T-helper 22 cell (primary cell): Measurements from ENCODE around the gene ERRFI1.
"Not testable (repeated sequence)": the region's sequence is repeated elsewhere in the genome, so short reads cannot be mapped to it uniquely, and the experiment has no call there.

Experiments used
- DNase-seq: peaks from one replicate; pipeline ENCODE4 v3.0.0-alpha.2; 2020; ENCODE audit warnings: low read depth

Gene ERRFI1

DNA sequence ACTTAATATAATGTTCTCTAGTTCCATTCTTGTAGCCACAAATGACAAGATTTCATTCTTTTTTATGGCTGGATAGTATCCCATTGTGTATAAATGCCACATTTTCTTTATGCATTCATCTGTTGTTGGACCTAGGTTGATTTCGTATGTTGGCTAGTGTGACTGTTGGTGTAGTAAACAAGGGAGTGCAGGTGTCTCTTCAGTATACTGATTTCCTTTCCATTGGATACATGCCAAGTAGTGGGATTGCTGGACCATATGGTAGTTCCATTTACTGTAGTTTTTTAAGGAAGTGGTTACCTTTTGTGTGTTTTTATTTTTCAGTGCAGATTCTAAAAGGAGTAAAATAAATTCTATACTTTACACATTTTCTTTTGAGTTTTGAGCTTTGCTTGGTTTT, 58.9 kb downstream of the ERRFI1 start:
- DNase-seq: no peak

DNA sequence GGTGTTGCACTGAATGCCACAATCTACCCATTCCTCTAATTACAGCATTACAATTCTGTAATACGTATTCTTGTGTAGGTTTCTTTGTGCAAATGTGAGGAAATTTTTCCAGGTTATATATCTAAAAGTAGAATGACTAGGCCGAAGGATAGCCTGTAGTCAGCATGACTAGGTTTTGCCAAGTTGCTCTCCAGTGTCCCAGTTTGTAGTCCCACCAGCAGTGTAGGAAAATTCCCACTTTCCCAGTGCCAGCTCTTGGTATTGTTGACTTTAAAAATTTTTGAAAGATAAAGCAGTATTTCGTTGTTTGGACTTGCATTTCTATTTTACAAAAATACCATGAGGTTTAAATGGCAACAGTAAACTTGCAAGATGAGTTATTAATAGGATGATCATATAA, 61.6 kb downstream of the ERRFI1 start:
- no peak for DNase-seq

DNA sequence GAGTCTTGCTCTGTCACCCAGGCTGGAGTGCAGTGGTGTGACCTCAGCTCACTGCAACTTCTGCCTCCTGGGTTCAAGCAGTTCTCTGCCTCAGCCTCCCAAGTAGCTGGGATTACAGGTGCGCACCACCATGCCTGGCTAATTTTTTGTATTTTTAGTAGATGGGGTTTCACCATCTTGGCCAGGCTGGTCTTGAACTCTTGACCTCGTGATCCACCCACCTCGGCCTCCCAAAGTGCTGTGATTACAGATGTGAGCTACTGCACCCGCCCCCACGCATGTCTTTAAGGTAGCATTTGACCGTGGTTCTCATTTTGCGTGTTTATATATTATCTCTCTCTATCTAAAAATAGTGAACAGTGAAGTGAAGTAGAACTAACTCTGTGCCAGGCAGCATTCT, 62.3 kb downstream of the ERRFI1 start:
- not testable (repeated sequence) for DNase-seq

DNA sequence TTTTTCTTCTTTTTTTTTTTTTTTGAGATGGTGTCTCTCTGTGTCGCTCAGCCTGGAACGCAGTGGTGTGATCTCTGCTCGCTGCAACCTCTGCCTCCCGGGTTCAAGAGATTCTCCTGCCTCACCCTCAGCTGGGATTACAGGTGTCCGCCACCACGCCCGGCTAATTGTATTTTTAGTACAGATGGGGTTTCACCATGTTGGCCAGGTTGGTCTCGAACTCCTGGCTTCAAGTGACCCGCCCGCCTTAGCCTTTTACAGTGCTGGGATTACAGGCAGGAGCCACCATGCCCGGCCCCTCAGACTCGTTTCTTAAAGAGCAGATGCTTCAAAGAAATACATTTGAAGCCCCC, 62.8 kb downstream of the ERRFI1 start:
- not testable (repeated sequence) for DNase-seq

DNA sequence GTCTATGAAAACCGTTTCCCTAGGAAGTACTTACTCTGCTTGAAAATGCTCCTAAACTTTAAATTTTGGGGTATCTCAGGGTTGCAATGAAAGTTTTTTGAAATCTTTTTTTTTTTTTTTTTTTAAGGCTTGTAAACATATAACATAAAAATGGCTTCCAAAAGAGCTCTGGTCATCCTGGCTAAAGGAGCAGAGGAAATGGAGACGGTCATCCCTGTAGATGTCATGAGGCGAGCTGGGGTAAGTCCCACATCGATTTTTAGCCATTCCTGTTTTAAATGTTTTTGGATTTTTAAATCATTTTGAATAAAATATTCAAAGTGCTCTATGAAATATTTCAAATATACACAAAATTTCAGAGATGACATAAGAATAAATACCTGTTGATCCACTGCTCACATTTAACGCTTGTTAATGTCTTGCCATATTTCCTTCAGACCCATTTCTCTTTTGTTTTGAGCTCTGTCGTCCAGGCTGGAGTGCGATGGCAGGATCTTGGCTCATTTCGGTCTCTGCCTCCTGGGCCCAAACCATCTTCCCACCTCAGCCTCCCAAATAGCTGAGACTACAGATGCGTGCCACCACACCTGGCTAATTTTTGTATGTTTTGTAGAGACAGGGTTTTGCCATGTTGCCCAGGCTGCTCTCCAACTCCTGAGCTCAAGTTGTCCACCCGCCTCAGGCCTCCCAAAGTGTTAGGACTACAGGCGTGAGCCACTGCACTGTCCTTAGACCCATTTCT, 63.3 kb downstream of the ERRFI1 start:
- no peak for DNase-seq

DNA sequence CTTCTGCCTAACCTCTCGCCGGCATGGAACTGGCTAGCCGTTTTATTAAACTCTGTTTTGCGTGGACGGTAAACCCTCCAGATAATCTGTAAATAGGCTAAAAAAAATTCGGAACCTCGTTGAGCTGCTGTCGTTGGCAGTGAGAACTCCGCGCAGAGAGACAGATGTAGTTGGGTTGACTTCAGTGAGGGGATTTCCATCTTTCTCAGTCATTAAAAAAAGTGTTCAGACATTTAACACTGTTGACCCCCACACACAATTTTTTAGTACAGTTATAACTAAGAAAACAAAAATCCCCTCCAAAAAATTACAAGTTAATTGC, 64.1 kb downstream of the ERRFI1 start:
- no peak for DNase-seq
